Suprapubic skin (tissue), 4 donors: Measurements from ENCODE around the gene MUC7. TPM values are rescaled to one million over a fixed set of nuclear protein-coding genes. Genes with fewer than 3 reads are reported as not detected.

Experiments
- DNase-seq, 2 donors: peaks; one replicate each; pipeline ENCODE4 v3.0.0-alpha.2; 2019; ENCODE audit warnings: low spot score in 2 of 2
- H3K27ac ChIP-seq: fragments of 200-600 bp; sonication (generic); one replicate; pipeline ENCODE4 v1.5.1; 2019
- H3K27me3 ChIP-seq: fragments of 200-600 bp; sonication (generic); one replicate; pipeline ENCODE4 v1.5.1; 2019
- H3K36me3 ChIP-seq: fragments of 200-600 bp; sonication (generic); one replicate; pipeline ENCODE4 v1.5.1; 2019
- H3K4me1 ChIP-seq: fragments of 200-600 bp; sonication (generic); one replicate; pipeline ENCODE4 v1.5.1; 2019
- H3K4me3 ChIP-seq: fragments of 200-600 bp; sonication (generic); one replicate; pipeline ENCODE4 v1.5.1; 2019; ENCODE audit warnings: mild to moderate bottlenecking
- H3K9me3 ChIP-seq: fragments of 200-600 bp; sonication (generic); one replicate; pipeline ENCODE4 v1.5.1; 2019
- CTCF ChIP-seq, 2 donors: fragments of 200-600 bp in 1 of 2; fragments of 450-650 bp in 1 of 2; sonication (generic) in 1 of 2; IDR thresholded peaks; one replicate each; pipeline ENCODE4 v1.5.1; 2016 to 2019; ENCODE audit warnings: antibody characterized with exemption in 2 of 2, mild to moderate bottlenecking in 1 of 2, moderate library complexity in 1 of 2
- EP300 ChIP-seq: sonication (generic); formaldehyde crosslinking; IDR thresholded peaks from one replicate; pipeline ENCODE4 v1.6.1; 2017; ENCODE audit warnings: antibody characterized with exemption
- POLR2A ChIP-seq, 2 donors: fragments of 450-650 bp; IDR thresholded peaks; one replicate each; pipeline ENCODE4 v1.6.1; 2017; ENCODE audit warnings: antibody characterized with exemption in 2 of 2, mild to moderate bottlenecking in 2 of 2, moderate library complexity in 2 of 2
- POLR2AphosphoS5 ChIP-seq, 3 donors: sonication (generic); formaldehyde crosslinking; IDR thresholded peaks; one replicate each; pipeline ENCODE4 v1.6.1; 2017; ENCODE audit warnings: antibody characterized with exemption in 3 of 3
- WGBS: methylation state at CpG from one replicate; pipeline ENCODE4 v1.1.5; 2018; 5-methylcytosine and 5-hydroxymethylcytosine counted together
- total RNA-seq, 4 donors: library from RNA; depleted of rRNA; stranded (reverse); fragments of >200 nt; gene quantifications; one replicate each; pipeline ENCODE4 v1.1.0, GENCODE V29; 2016

Gene MUC7
- total RNA-seq, 4 donors from 2014 or later, result 0.86 to 6.8 (median 1.7) TPM

GRCh38 chr4:70530997-70531396 is 59.0 kb downstream of the MUC7 start:
- TF ChIP-seq POLR2AphosphoS5 (IDR thresholded peaks at IDR 0.05) (no peak), CTCF (IDR thresholded peaks at IDR 0.05) (no peak), POLR2A (IDR thresholded peaks at IDR 0.05) (no peak), EP300 (no peak)
- WGBS, result 73% methylated on average over 5 of the region's 5 CpGs
- H3K4me3 ChIP-seq, result no peak overlapping the region

GRCh38 chr4:70531981-70532380 is 60.0 kb downstream of the MUC7 start:
- Histone ChIP-seq H3K4me3 (no peak overlapping the region), H3K36me3 (no peaks in the 10 kb centered on the region), H3K27me3 (no peaks in the 10 kb centered on the region), H3K4me1 (no peaks in the 10 kb centered on the region), H3K9me3 (no peaks in the 10 kb centered on the region), H3K27ac (no peak overlapping the region)
- DNase-seq, result no peak
- 74% methylated on average over 2 of the region's 2 CpGs for WGBS
- TF ChIP-seq POLR2AphosphoS5 (IDR thresholded peaks at IDR 0.05), result no peak
- TF ChIP-seq POLR2A (IDR thresholded peaks at IDR 0.05), result no peak
- TF ChIP-seq EP300, result no peak
- TF ChIP-seq CTCF (IDR thresholded peaks at IDR 0.05), result no peak

More at GRCh38 chr4:70530997-70531396, 59.0 kb downstream of the MUC7 start:
- no peaks in the 10 kb centered on the region for H3K27me3 ChIP-seq
- no peak for DNase-seq
- H3K9me3 ChIP-seq, result no peaks in the 10 kb centered on the region
- no peak overlapping the region for H3K27ac ChIP-seq
- no peaks in the 10 kb centered on the region for H3K36me3 ChIP-seq
- H3K4me1 ChIP-seq, result no peaks in the 10 kb centered on the region

Other genes starting within 250 kb of the MUC7 start
- not detected for gene FDCSP, start 246.1 kb upstream of the MUC7 start, total RNA-seq
- gene CSN3, start 229.6 kb upstream of the MUC7 start, total RNA-seq, result not detected
- not detected for gene CABS1, start 137.2 kb upstream of the MUC7 start, total RNA-seq
- gene SMR3A, start 111.4 kb upstream of the MUC7 start, total RNA-seq, result not detected
- not detected for gene SMR3B, start 89.1 kb upstream of the MUC7 start, total RNA-seq
- gene OPRPN, start 74.3 kb upstream of the MUC7 start, total RNA-seq, result not detected
- gene AMTN, start 46.4 kb downstream of the MUC7 start, total RNA-seq, result under 1 TPM in 2 of 4 donors, not detected in 2; 0.79 to 0.83 TPM
- under 1 TPM in 2 of 4 donors, not detected in 2; 0.42 to 0.68 TPM for gene AMBN, start 120.1 kb downstream of the MUC7 start, total RNA-seq
- not detected for gene ENAM, start 156.5 kb downstream of the MUC7 start, total RNA-seq
- 1 to 10 TPM in 2 of 4 donors, under 1 TPM in 1, not detected in 1; 0.68 to 8.4 (median 1.4) TPM for gene JCHAIN, start 194.3 kb downstream of the MUC7 start, total RNA-seq
- gene UTP3, start 216.3 kb downstream of the MUC7 start, total RNA-seq, result 10 to 100 TPM; 19.2 to 27.6 (median 22.6) TPM
- gene RUFY3, start 249.8 kb downstream of the MUC7 start, total RNA-seq, result 100 to 1,000 TPM in 1 of 4 donors, 10 to 100 TPM in 3; 53.2 to 155 (median 68.1) TPM